Measurements from ENCODE around the gene UMAD1.
A peak's percentile ranks its signal among the peaks of the same experiment; 100 is the strongest.
"Not testable (repeated sequence)": the region's sequence is repeated elsewhere in the genome, so short reads cannot be mapped to it uniquely, and the experiment has no call there.

UMAD1 gene

GRCh38 chr7:7799138-7799537 is 158.6 kb downstream of the UMAD1 start:
- Histone ChIP-seq H3K4me3 (no peak overlapping the region), H3K4me1 (peaks cover 7% of the 10 kb centered on the region), H3K9me3 (no peaks in the 10 kb centered on the region), H3K36me3 (replicated peaks) (no peaks in the 10 kb centered on the region), H3K27me3 (ENCODE audit: low read depth) (no peaks in the 10 kb centered on the region)
- no peak for DNase-seq (ENCODE audit: low spot score in 2 of 2)
- in situ Hi-C loops (cut with MboI; ENCODE audit: low sequenced_read_pairs), result no loop called here

DNA sequence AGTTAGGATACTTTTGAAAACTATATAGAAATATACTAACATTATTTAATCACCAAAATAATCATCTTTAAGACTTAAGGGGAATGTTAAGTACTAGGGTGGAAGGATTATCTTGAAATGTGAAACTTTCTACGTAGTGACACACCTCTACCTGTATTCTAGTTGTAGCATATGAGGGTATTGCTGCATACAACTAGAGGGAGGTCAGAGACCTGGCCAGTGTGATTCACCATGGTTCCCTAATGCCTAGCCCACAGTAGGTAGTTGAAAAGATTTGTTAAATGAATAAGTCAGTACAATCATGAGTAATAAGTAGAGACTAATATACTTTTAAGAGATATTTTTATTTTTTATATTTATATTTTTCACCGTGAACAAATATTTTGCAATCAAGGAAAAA is 162.0 kb downstream of the UMAD1 start:
- DNase-seq (ENCODE audit: low spot score in 2 of 2), result no peak
- peaks cover 9% of the 10 kb centered on the region for H3K4me1 ChIP-seq
- H3K9me3 ChIP-seq, result no peaks in the 10 kb centered on the region
- no peaks in the 10 kb centered on the region for H3K36me3 ChIP-seq (replicated peaks)
- H3K4me3 ChIP-seq, result no peak overlapping the region
- in situ Hi-C loops (cut with MboI; ENCODE audit: low sequenced_read_pairs), result no loop called here
- H3K27me3 ChIP-seq (ENCODE audit: low read depth), result no peaks in the 10 kb centered on the region

DNA sequence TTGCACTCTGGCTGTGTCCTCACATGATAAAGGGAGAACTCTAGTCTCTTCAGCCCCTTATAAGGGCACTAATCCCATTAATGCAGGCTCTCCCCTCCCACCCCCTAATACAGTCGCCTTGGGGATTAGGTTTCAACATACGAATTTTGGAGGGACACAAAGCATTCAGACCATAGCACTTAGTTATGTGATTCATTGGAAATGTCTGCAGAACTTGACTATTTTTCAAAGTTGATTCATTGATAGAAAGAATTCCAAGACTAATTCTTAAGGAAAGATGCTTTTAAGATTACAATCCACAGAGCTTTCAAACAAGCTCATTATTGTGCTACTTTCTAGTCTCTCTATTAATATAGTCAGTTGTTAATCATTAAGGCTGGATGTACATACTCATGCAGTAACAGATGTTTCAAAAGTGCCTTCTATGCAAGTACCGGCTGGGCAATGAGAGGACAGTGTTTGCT is 163.2 kb downstream of the UMAD1 start:
- DNase-seq (ENCODE audit: low spot score in 2 of 2), result peak; percentile 49 to 75
- H3K4me1 ChIP-seq, result peaks cover 9% of the 10 kb centered on the region
- H3K9me3 ChIP-seq, result no peaks in the 10 kb centered on the region
- no peaks in the 10 kb centered on the region for H3K36me3 ChIP-seq (replicated peaks)
- no peaks in the 10 kb centered on the region for H3K27me3 ChIP-seq (ENCODE audit: low read depth)
- H3K4me3 ChIP-seq, result no peak overlapping the region
- in situ Hi-C loops (cut with MboI; ENCODE audit: low sequenced_read_pairs), result no loop called here

DNA sequence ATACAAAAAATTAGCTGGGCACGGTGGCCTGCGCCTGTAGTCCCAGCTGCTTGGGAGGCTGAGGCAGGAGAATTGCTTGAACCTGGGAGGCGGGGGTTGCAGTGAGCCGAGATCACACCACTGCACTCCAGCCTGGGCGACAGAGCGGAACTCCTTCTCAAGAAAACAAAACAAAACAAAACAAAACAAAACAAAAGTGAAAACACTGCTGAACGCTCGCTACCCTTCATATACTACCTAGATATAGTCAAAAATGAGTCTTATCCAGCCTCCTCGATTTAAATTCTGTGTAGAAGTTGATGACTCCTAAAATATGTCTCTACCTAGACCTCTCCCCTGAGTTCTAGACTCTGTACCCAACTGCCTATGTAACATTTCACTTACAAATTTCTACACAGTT is 164.3 kb downstream of the UMAD1 start:
- in situ Hi-C loops (cut with MboI; ENCODE audit: low sequenced_read_pairs); H3K4me3 ChIP-seq: not testable (repeated sequence)

DNA sequence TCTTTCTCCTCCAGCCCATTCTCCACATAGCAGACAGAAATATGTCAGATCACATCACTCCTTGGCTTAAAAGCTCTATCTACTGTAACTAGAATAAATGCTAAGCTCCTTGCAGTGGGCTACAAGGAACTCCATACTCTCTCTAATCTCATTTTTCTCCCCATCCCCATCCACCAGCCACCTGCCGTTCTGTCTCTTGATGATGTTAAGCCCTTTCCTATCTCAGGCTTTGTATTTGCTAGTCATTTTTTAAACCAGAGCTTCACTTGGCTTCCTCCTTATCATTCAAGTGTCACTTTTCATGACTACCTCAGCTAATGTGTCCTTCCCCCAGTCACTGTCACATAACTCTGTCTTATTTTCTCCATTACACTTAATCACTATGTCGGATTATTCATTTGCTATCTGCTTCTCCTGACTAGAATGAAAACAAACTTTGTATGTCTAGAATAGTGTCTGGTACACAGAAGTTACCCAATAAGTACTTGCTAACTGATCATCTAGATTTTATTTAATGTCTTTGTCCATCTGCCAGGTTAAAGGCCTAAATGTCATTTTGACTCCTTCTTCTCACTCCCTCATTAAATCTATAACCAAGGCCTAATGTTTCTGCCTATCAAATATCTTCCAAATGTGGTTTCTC is 165.1 kb downstream of the UMAD1 start:
- Histone ChIP-seq H3K36me3 (replicated peaks) (no peaks in the 10 kb centered on the region), H3K9me3 (no peaks in the 10 kb centered on the region), H3K4me1 (peaks cover 9% of the 10 kb centered on the region), H3K27me3 (ENCODE audit: low read depth) (no peaks in the 10 kb centered on the region), H3K4me3 (no peak overlapping the region)
- DNase-seq (ENCODE audit: low spot score in 2 of 2), result no peak
- in situ Hi-C loops (cut with MboI; ENCODE audit: low sequenced_read_pairs), result no loop called here

More for the DNA sequence above, 164.3 kb downstream of the UMAD1 start:
- H3K36me3 ChIP-seq (replicated peaks); H3K4me1 ChIP-seq; H3K9me3 ChIP-seq; DNase-seq (ENCODE audit: low spot score in 2 of 2); H3K27me3 ChIP-seq (ENCODE audit: low read depth): not testable (repeated sequence)

- Histone ChIP-seq H3K27me3 (ENCODE audit: low read depth) (no peaks in the 10 kb centered on the region), H3K36me3 (replicated peaks) (no peaks in the 10 kb centered on the region), H3K4me1 (peaks cover 9% of the 10 kb centered on the region), H3K4me3 (no peak overlapping the region), H3K9me3 (no peaks in the 10 kb centered on the region)
- in situ Hi-C loops (cut with MboI; ENCODE audit: low sequenced_read_pairs), result no loop called here
- DNase-seq (ENCODE audit: low spot score in 2 of 2), result no peak
These were observed 167.6 kb downstream of the UMAD1 start for GRCh38 chr7:7808156-7808555.

GRCh38 chr7:7808626-7809025 is 168.1 kb downstream of the UMAD1 start:
- Histone ChIP-seq H3K4me1 (peaks cover 6% of the 10 kb centered on the region), H3K4me3 (no peak overlapping the region), H3K36me3 (replicated peaks) (no peaks in the 10 kb centered on the region), H3K27me3 (ENCODE audit: low read depth) (no peaks in the 10 kb centered on the region), H3K9me3 (no peaks in the 10 kb centered on the region)
- no peak for DNase-seq (ENCODE audit: low spot score in 2 of 2)
- in situ Hi-C loops (cut with MboI; ENCODE audit: low sequenced_read_pairs), result no loop called here

DNA sequence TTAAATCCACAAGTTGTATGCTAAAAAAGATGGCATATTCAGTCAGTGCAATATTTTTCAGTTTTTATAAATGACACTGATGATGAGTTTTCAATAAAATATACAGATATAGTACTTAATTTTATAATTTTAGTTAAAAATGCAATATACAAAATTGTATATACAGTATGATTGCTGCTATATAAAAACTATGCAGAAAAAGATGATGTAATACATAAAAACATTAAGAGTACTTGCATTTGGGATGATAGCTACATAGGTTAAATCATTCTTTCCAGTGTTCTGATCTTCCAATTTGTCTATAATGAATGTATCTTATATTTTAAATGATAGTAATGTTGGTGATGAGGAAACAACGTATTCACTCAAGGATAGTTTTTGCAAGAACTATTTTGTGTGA is 169.8 kb downstream of the UMAD1 start:
- no peak for DNase-seq (ENCODE audit: low spot score in 2 of 2)
- Histone ChIP-seq H3K9me3 (no peaks in the 10 kb centered on the region), H3K4me3 (no peak overlapping the region), H3K4me1 (no peaks in the 10 kb centered on the region), H3K27me3 (ENCODE audit: low read depth) (no peaks in the 10 kb centered on the region), H3K36me3 (replicated peaks) (no peaks in the 10 kb centered on the region)
- in situ Hi-C loops (cut with MboI; ENCODE audit: low sequenced_read_pairs), result no loop called here

- H3K4me3 ChIP-seq, result no peak overlapping the region
- in situ Hi-C loops (cut with MboI; ENCODE audit: low sequenced_read_pairs), result no loop called here
- H3K36me3 ChIP-seq (replicated peaks), result no peaks in the 10 kb centered on the region
- H3K27me3 ChIP-seq (ENCODE audit: low read depth), result no peaks in the 10 kb centered on the region
- no peaks in the 10 kb centered on the region for H3K9me3 ChIP-seq
- no peak for DNase-seq (ENCODE audit: low spot score in 2 of 2)
- H3K4me1 ChIP-seq, result no peaks in the 10 kb centered on the region
These were observed 170.3 kb downstream of the UMAD1 start for GRCh38 chr7:7810826-7811225.

- Histone ChIP-seq H3K4me3 (no peak overlapping the region), H3K4me1 (no peaks in the 10 kb centered on the region), H3K36me3 (replicated peaks) (no peaks in the 10 kb centered on the region), H3K27me3 (ENCODE audit: low read depth) (no peaks in the 10 kb centered on the region), H3K9me3 (no peaks in the 10 kb centered on the region)
- no peak for DNase-seq (ENCODE audit: low spot score in 2 of 2)
- in situ Hi-C loops (cut with MboI; ENCODE audit: low sequenced_read_pairs), result no loop called here
These were observed 171.6 kb downstream of the UMAD1 start for GRCh38 chr7:7812112-7812511.

DNA sequence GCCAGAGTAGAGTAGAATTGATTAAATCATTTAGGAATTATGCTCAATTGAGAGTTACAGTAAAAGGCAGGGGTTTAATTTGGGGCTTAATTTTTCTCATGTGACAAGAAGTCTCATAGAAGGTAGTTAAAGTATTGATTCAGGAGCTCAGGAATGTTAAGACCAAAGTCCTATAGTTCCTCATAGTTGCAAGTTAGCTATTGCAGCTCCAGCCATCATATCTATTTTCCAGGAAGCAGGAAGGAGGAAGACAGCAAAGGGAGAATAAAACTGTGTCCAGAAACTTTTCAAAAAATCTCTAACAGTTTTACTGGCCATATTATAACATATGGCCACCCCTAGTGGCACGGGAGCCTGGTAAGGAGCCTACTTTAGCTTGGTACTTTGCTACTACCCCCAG is 174.8 kb downstream of the UMAD1 start:
- in situ Hi-C loops (cut with MboI; ENCODE audit: low sequenced_read_pairs), result no loop called here
- H3K4me3 ChIP-seq, result no peak overlapping the region
- DNase-seq (ENCODE audit: low spot score in 2 of 2), result no peak
- no peaks in the 10 kb centered on the region for H3K27me3 ChIP-seq (ENCODE audit: low read depth)
- no peaks in the 10 kb centered on the region for H3K4me1 ChIP-seq
- H3K9me3 ChIP-seq, result no peaks in the 10 kb centered on the region
- no peaks in the 10 kb centered on the region for H3K36me3 ChIP-seq (replicated peaks)

- H3K9me3 ChIP-seq, result no peaks in the 10 kb centered on the region
- peaks cover 6% of the 10 kb centered on the region for H3K4me1 ChIP-seq
- in situ Hi-C loops (cut with MboI; ENCODE audit: low sequenced_read_pairs), result no loop called here
- H3K36me3 ChIP-seq (replicated peaks), result no peaks in the 10 kb centered on the region
- H3K4me3 ChIP-seq, result no peak overlapping the region
- DNase-seq (ENCODE audit: low spot score in 2 of 2), result no peak
- no peaks in the 10 kb centered on the region for H3K27me3 ChIP-seq (ENCODE audit: low read depth)
These were observed 175.5 kb downstream of the UMAD1 start for GRCh38 chr7:7816084-7816483.

DNA sequence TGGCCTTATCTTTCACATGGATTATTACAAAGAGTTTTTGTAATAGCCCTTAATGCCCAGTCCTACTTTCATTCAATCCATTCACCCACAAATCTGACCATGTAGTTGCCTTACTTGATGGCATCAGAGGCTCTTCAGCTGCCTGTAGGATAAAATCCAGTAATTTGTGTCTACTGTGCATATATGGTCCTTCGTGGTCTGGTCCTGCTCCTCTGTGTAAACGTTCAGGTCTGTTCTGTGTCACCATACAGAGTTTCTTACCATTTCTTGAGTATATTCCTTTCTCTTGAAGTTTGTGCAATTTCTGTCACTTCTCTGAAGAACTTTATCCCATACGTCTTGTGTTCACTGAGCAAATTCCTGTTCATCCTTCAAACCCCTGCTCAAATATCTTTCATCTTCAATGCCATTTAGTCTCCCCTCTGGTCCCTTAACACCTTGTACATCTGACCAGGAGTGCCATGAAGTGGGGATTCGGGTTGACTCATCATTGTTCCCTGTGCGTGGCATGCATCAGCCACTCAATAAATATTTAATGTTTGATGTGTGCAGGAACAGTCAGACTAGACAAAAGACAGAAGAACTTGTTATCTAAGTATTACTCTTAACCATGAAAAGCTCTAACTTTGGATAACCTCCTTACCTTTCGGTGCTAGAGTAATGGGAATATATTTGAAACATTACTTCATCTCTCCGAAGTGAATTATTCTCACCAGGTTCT is 176.4 kb downstream of the UMAD1 start:
- no peaks in the 10 kb centered on the region for H3K36me3 ChIP-seq (replicated peaks)
- no peak for DNase-seq (ENCODE audit: low spot score in 2 of 2)
- H3K4me3 ChIP-seq, result no peak overlapping the region
- in situ Hi-C loops (cut with MboI; ENCODE audit: low sequenced_read_pairs), result no loop called here
- H3K27me3 ChIP-seq (ENCODE audit: low read depth), result no peaks in the 10 kb centered on the region
- no peaks in the 10 kb centered on the region for H3K9me3 ChIP-seq
- H3K4me1 ChIP-seq, result peaks cover 15% of the 10 kb centered on the region

DNA sequence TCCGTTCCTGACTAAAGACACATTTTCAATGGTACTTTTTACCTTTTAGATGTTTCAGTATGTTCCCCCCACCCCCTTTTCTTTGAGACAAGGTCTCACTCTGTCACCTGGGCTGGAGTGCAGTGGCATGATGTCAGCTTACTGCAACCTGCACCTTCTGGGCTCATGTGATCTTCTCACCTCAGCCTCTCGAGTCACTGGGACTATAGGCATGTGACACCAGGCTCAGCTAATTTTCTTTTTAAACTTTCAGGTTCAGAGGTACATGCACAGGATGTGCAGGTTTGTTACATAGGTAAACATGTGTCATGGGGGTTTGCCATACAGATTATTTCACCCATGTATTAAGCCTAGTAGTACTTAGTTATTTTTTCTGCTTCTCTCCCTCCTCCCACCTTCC is 177.2 kb downstream of the UMAD1 start:
- in situ Hi-C loops (cut with MboI; ENCODE audit: low sequenced_read_pairs), result no loop called here
- Histone ChIP-seq H3K9me3 (no peaks in the 10 kb centered on the region), H3K4me1 (peaks cover 21% of the 10 kb centered on the region), H3K36me3 (replicated peaks) (no peaks in the 10 kb centered on the region), H3K4me3 (no peak overlapping the region), H3K27me3 (ENCODE audit: low read depth) (no peaks in the 10 kb centered on the region)
- no peak for DNase-seq (ENCODE audit: low spot score in 2 of 2)

Data from HAP-1 (cell line).